Activated CD4-positive, alpha-beta T cell treated with anti-CD3 and anti-CD28 coated beads for 1 hour (primary cell): Measurements from ENCODE around the gene CDC25B.
A peak's percentile ranks its signal among the peaks of the same experiment; 100 is the strongest.

Source experiments
- DNase-seq: peaks from one replicate; pipeline ENCODE4 v3.0.0-alpha.2; 2020

CDC25B gene

GRCh38 chr20:3764659-3765058, 31.5 kb upstream of the CDC25B start:
- DNase-seq: no peak

GRCh38 chr20:3765171-3765882, 30.8 kb upstream of the CDC25B start:
- DNase-seq: no peak

- no peak for DNase-seq
Observed at GRCh38 chr20:3766422-3767109, 29.5 kb upstream of the CDC25B start.

GRCh38 chr20:3767110-3767426, 29.0 kb upstream of the CDC25B start:
- DNase-seq: no peak

- DNase-seq: peak; percentile 95
Observed at GRCh38 chr20:3767427-3768341, 28.4 kb upstream of the CDC25B start, which contains the start of gene ADISSP. Gene ADISSP, minus strand, starts transcription at chr20:3767753. Its CDS starts 7,653 bp downstream, at chr20:3760100.

GRCh38 chr20:3768342-3769130, 27.6 kb upstream of the CDC25B start:
- DNase-seq: peak; percentile 71

GRCh38 chr20:3771552-3772058, 24.5 kb upstream of the CDC25B start:
- no peak for DNase-seq

GRCh38 chr20:3775457-3776108, 20.5 kb upstream of the CDC25B start:
- DNase-seq: no peak

- DNase-seq: no peak
Observed at GRCh38 chr20:3777381-3777715, 18.8 kb upstream of the CDC25B start.

GRCh38 chr20:3777716-3778629, 18.1 kb upstream of the CDC25B start:
- no peak for DNase-seq

- DNase-seq: no peak
Observed at GRCh38 chr20:3778976-3779375, 17.1 kb upstream of the CDC25B start.

GRCh38 chr20:3781153-3781910, 14.8 kb upstream of the CDC25B start, which contains the start of gene SPEF1:
Gene SPEF1, minus strand, starts transcription at chr20:3781448. Its CDS starts 161 bp downstream, at chr20:3781287.
- DNase-seq: no peak

GRCh38 chr20:3782597-3782996, 13.5 kb upstream of the CDC25B start:
- no peak for DNase-seq

- no peak for DNase-seq
Observed at GRCh38 chr20:3783068-3783489, 13.0 kb upstream of the CDC25B start.

- no peak for DNase-seq
Observed at GRCh38 chr20:3783511-3784195, 12.5 kb upstream of the CDC25B start.

GRCh38 chr20:3784216-3784853, 11.8 kb upstream of the CDC25B start:
- no peak for DNase-seq

- DNase-seq: no peak
Observed at GRCh38 chr20:3784863-3785239, 11.3 kb upstream of the CDC25B start.

GRCh38 chr20:3785240-3786125, 10.6 kb upstream of the CDC25B start:
- DNase-seq: no peak
